ENCODE results near the gene ASB5.

ASB5 gene

DNA sequence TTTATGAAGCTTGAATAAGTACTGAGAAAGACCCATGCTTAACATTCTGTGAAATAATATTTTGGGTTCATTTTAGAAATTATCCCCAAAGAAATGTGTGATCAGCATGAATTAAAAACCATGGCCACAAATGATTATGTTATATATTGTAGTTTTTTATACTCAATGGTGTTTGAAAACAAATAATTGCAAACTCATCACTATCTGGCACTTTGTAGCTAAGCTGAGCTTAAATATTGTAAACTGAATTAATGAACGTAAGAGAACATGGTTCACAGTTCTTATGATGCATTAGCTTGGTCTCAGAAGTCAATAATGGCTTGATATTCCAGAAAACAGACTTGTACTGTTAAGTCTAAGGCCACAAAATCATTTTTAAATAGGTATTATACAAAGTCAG lies 24.6 kb upstream of the ASB5 start:
- Histone ChIP-seq H4K20me1 (ENCODE audit: insufficient read depth, low read length, poor library complexity, severe bottlenecking) (no peaks in the 10 kb centered on the region), H3K4me3 (ENCODE audit: low read length, poor library complexity, severe bottlenecking) (no peak overlapping the region), H3K4me1 (ENCODE audit: insufficient read depth, low read length, poor library complexity, severe bottlenecking) (no peaks in the 10 kb centered on the region), H3K9ac (ENCODE audit: low read depth, low read length, poor library complexity, severe bottlenecking) (no peak overlapping the region), H3K36me3 (ENCODE audit: insufficient read depth, low read length) (no peaks in the 10 kb centered on the region), H3K9me3 (ENCODE audit: insufficient read depth, low read depth, low read length) (no peaks in the 10 kb centered on the region), H3F3A (ENCODE audit: low read depth) (no peaks in the 10 kb centered on the region), H3K9me2 (replicated peaks; ENCODE audit: low read depth, low read length) (no peaks in the 10 kb centered on the region), H2AFZ (ENCODE audit: low read length) (no peak overlapping the region), H3K27me3 (ENCODE audit: insufficient read depth, low read length, poor library complexity, severe bottlenecking) (no peaks in the 10 kb centered on the region), H3K4me2 (ENCODE audit: low read depth, low read length, poor library complexity, severe bottlenecking) (no peak overlapping the region), H3K79me2 (ENCODE audit: insufficient read depth, low read length) (no peaks in the 10 kb centered on the region)
- TF ChIP-seq, protein P1, sequence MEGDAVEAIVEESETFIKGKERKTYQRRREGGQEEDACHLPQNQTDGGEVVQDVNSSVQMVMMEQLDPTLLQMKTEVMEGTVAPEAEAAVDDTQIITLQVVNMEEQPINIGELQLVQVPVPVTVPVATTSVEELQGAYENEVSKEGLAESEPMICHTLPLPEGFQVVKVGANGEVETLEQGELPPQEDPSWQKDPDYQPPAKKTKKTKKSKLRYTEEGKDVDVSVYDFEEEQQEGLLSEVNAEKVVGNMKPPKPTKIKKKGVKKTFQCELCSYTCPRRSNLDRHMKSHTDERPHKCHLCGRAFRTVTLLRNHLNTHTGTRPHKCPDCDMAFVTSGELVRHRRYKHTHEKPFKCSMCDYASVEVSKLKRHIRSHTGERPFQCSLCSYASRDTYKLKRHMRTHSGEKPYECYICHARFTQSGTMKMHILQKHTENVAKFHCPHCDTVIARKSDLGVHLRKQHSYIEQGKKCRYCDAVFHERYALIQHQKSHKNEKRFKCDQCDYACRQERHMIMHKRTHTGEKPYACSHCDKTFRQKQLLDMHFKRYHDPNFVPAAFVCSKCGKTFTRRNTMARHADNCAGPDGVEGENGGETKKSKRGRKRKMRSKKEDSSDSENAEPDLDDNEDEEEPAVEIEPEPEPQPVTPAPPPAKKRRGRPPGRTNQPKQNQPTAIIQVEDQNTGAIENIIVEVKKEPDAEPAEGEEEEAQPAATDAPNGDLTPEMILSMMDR (conservative IDR thresholded peaks at IDR 0.05; ENCODE audit: low read length) = no peak

DNA sequence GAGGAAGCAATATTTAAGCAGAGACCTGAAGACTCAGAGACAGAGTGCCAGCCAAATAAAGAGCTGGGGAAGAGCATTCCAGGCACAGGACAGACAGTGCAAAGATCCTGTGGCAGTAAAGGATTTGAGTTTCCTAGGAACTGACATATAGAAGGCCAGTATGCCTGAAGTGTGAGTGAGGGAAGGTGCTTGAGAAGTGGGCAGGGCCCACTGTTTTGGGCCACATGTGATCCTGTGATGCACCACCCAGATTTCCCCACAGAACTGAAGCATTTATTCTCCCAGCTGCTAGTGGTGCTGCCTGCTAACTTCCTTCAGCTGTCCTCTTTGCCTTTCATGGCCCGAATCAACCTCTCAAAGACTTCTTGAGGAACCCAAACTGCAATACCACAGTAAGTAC lies 23.9 kb upstream of the ASB5 start:
- H3K36me3 ChIP-seq (ENCODE audit: insufficient read depth, low read length) = no peaks in the 10 kb centered on the region
- H3F3A ChIP-seq (ENCODE audit: low read depth) = no peaks in the 10 kb centered on the region
- H3K27me3 ChIP-seq (ENCODE audit: insufficient read depth, low read length, poor library complexity, severe bottlenecking) = no peaks in the 10 kb centered on the region
- no peaks in the 10 kb centered on the region for H3K79me2 ChIP-seq (ENCODE audit: insufficient read depth, low read length)
- no peaks in the 10 kb centered on the region for H3K9me2 ChIP-seq (replicated peaks; ENCODE audit: low read depth, low read length)
- H3K9ac ChIP-seq (ENCODE audit: low read depth, low read length, poor library complexity, severe bottlenecking) = no peak overlapping the region
- H3K4me2 ChIP-seq (ENCODE audit: low read depth, low read length, poor library complexity, severe bottlenecking) = no peak overlapping the region
- no peak overlapping the region for H3K4me3 ChIP-seq (ENCODE audit: low read length, poor library complexity, severe bottlenecking)
- no peak overlapping the region for H2AFZ ChIP-seq (ENCODE audit: low read length)
- H3K4me1 ChIP-seq (ENCODE audit: insufficient read depth, low read length, poor library complexity, severe bottlenecking) = no peaks in the 10 kb centered on the region
- no peaks in the 10 kb centered on the region for H3K9me3 ChIP-seq (ENCODE audit: insufficient read depth, low read depth, low read length)
- TF ChIP-seq EZH2phosphoT487 (IDR thresholded peaks at IDR 0.05; ENCODE audit: borderline replicate concordance) = no peak
- TF ChIP-seq, protein P1 (conservative IDR thresholded peaks at IDR 0.05; ENCODE audit: low read length) = no peak
- no peaks in the 10 kb centered on the region for H4K20me1 ChIP-seq (ENCODE audit: insufficient read depth, low read length, poor library complexity, severe bottlenecking)

GRCh38 chr4:176291748-176292147 lies 22.7 kb upstream of the ASB5 start:
- no peak overlapping the region for H3K4me2 ChIP-seq (ENCODE audit: low read depth, low read length, poor library complexity, severe bottlenecking)
- no peaks in the 10 kb centered on the region for H3K36me3 ChIP-seq (ENCODE audit: insufficient read depth, low read length)
- H2AFZ ChIP-seq (ENCODE audit: low read length) = no peak overlapping the region
- TF ChIP-seq, protein P1 (conservative IDR thresholded peaks at IDR 0.05; ENCODE audit: low read length) = no peak
- no peak for TF ChIP-seq EZH2phosphoT487 (IDR thresholded peaks at IDR 0.05; ENCODE audit: borderline replicate concordance)
- H3K4me1 ChIP-seq (ENCODE audit: insufficient read depth, low read length, poor library complexity, severe bottlenecking) = no peaks in the 10 kb centered on the region
- no peaks in the 10 kb centered on the region for H3K9me3 ChIP-seq (ENCODE audit: insufficient read depth, low read depth, low read length)
- H3F3A ChIP-seq (ENCODE audit: low read depth) = no peaks in the 10 kb centered on the region
- no peaks in the 10 kb centered on the region for H3K27me3 ChIP-seq (ENCODE audit: insufficient read depth, low read length, poor library complexity, severe bottlenecking)
- no peaks in the 10 kb centered on the region for H3K79me2 ChIP-seq (ENCODE audit: insufficient read depth, low read length)
- no peaks in the 10 kb centered on the region for H3K9me2 ChIP-seq (replicated peaks; ENCODE audit: low read depth, low read length)
- H3K4me3 ChIP-seq (ENCODE audit: low read length, poor library complexity, severe bottlenecking) = no peak overlapping the region
- H3K9ac ChIP-seq (ENCODE audit: low read depth, low read length, poor library complexity, severe bottlenecking) = no peak overlapping the region
- H4K20me1 ChIP-seq (ENCODE audit: insufficient read depth, low read length, poor library complexity, severe bottlenecking) = no peaks in the 10 kb centered on the region
